Large intestine (tissue), 3 donors: ENCODE measurements around the gene SCYL1. TPM values are rescaled to one million over a fixed set of nuclear protein-coding genes. Genes with fewer than 3 reads are reported as not detected.

Experiments
- DNase-seq, 2 donors: peaks; one replicate each; pipeline versions ENCODE4 v3.0.0 to v3.0.0-alpha.2; 2013
- H3K27ac ChIP-seq: one replicate; pipeline ENCODE4 v1.5.1; 2013; ENCODE audit warnings: low read length
- H3K27me3 ChIP-seq: 2 replicates; pipeline ENCODE4 v1.6.1; 2013; ENCODE audit warnings: low read length; ENCODE audit not compliant: control insufficient read depth, insufficient read depth
- H3K36me3 ChIP-seq: 2 replicates; pipeline ENCODE4 v1.6.1; 2013; ENCODE audit warnings: low read length; ENCODE audit not compliant: control insufficient read depth, insufficient read depth
- H3K4me1 ChIP-seq: one replicate; pipeline ENCODE4 v1.6.1; 2013; ENCODE audit warnings: low read length; ENCODE audit not compliant: control insufficient read depth, insufficient read depth
- H3K4me3 ChIP-seq: one replicate; pipeline ENCODE4 v1.5.1; 2013; ENCODE audit warnings: low read length
- H3K9me3 ChIP-seq: one replicate; pipeline ENCODE4 v1.6.1; 2013; ENCODE audit warnings: mild to moderate bottlenecking, low read depth, low read length, moderate library complexity; ENCODE audit not compliant: control insufficient read depth
- WGBS: methylation state at CpG from one replicate; pipeline ENCODE4 v1.1.5; 2013; ENCODE audit warnings: low lambda C conversion rate; ENCODE audit not compliant: insufficient coverage; 5-methylcytosine and 5-hydroxymethylcytosine counted together
- polyA plus RNA-seq: library from polyadenylated mRNA; unstranded; fragments of 120-200 nt; gene quantifications from one replicate; pipeline ENCODE4 v1.2.1, GENCODE V29; 2013

Gene SCYL1
- polyA plus RNA-seq, 1 donor: 50.7 TPM

DNA sequence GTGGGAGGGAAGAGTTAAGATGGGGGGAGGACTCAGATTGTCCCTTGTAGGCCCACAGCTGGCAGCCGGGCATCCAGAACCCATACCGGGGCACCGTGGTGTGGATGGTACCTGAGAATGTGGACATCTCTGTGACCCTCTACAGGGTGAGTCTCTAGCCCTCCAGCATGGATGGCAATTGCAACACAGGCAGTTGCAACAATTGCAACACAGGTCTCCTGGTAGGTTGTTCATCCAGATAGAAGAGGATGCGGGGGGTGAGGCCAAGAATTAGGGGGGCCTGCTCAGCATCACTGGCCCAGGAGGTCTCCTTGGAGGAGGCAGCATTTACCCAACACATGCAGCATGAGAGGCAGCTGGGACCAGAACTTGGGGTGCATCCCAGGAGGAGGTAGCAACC, 54.4 kb downstream of the SCYL1 start:
- H3K4me1 ChIP-seq: peaks cover 46% of the 10 kb centered on the region
- H3K9me3 ChIP-seq: no peaks in the 10 kb centered on the region
- no peak overlapping the region for H3K4me3 ChIP-seq
- no CpG with 5 or more reads among the region's 4 CpGs for WGBS
- H3K27ac ChIP-seq: no peak overlapping the region
- no peak for DNase-seq
- H3K36me3 ChIP-seq: peaks cover 29% of the 10 kb centered on the region
- H3K27me3 ChIP-seq: peaks cover 5% of the 10 kb centered on the region

DNA sequence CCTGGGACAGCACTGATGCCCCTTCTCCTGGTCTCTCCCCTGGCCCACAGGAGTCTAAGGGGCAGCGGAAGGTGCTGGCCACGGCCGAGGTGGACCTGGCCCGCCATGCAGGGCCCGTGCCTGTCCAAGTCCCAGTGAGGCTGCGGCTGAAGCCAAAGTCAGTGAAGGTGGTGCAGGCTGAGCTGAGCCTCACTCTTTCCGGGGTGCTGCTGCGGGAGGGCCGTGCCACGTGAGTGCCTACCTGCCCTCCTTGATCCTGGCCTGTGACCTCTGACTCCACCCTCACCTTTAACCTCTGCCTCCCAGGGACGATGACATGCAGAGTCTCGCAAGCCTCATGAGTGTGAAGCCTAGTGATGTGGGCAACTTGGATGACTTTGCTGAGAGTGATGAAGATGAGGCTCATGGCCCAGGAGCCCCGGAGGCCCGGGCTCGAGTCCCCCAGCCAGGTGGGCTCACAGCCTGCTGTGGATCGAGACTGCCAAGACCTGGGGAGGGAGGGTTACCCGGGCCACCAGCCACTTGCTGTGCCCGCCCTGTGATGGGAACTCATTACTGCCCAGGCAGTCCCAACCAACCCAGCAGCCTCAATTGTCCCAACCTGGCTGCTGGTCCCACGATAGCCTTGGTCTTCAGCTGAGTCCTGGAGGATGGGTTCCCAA, 55.3 kb downstream of the SCYL1 start:
- H3K4me3 ChIP-seq: no peak overlapping the region

DNA sequence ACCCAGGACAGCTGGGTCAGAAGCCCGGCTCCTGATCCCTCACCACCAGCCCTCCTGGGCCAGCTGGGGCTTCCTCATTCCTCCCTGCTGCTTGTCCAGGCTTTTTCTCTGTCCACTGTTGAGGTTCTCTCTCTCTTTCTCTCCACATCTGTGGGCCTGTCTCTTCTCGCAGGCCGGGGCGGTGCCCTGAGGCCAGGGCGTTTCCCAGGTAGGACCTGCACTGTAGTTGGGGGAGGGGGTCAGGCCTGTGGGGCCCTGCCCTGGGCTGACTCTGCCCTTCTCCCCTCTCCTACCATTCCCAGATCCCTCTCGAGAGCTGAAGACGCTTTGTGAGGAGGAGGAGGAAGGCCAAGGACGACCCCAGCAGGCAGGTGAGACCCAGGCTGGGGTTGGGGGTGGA, 55.9 kb downstream of the SCYL1 start:
- DNase-seq: no peak
- Histone ChIP-seq H3K4me1 (peaks cover 38% of the 10 kb centered on the region), H3K9me3 (no peaks in the 10 kb centered on the region), H3K4me3 (no peak overlapping the region), H3K36me3 (peaks cover 34% of the 10 kb centered on the region), H3K27me3 (peaks cover 10% of the 10 kb centered on the region), H3K27ac (no peak overlapping the region)
- no CpG with 5 or more reads among the region's 8 CpGs for WGBS

More for the DNA sequence above, 55.3 kb downstream of the SCYL1 start:
- peaks cover 10% of the 10 kb centered on the region for H3K27me3 ChIP-seq
- no CpG with 5 or more reads among the region's 19 CpGs for WGBS
- H3K9me3 ChIP-seq: no peaks in the 10 kb centered on the region
- H3K27ac ChIP-seq: no peak overlapping the region
- H3K36me3 ChIP-seq: peaks cover 29% of the 10 kb centered on the region
- DNase-seq: no peak
- H3K4me1 ChIP-seq: peaks cover 39% of the 10 kb centered on the region

DNA sequence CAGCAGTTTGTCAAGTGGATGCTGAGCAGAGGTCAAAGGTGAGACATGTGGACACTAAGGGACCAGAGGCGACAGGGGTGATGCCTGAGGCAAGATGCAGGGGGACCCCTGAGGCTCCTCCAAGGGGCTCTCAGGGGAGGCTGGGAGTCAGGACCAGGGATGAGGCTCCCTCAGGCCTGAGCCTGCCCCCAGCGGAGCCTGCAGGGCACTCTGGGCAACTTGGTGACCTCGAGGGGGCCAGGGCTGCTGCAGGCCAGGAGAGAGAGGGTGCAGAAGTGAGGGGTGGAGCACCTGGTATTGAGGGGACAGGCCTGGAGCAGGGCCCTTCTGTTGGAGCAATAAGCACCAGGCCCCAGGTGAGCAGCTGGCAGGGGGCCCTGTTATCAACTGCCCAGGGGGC, 57.0 kb downstream of the SCYL1 start:
- Histone ChIP-seq H3K4me3 (no peak overlapping the region), H3K36me3 (peaks cover 43% of the 10 kb centered on the region), H3K4me1 (peaks cover 30% of the 10 kb centered on the region), H3K27me3 (peaks cover 10% of the 10 kb centered on the region), H3K27ac (no peak overlapping the region), H3K9me3 (no peaks in the 10 kb centered on the region)
- DNase-seq: no peak
- WGBS: no CpG with 5 or more reads among the region's 3 CpGs

DNA sequence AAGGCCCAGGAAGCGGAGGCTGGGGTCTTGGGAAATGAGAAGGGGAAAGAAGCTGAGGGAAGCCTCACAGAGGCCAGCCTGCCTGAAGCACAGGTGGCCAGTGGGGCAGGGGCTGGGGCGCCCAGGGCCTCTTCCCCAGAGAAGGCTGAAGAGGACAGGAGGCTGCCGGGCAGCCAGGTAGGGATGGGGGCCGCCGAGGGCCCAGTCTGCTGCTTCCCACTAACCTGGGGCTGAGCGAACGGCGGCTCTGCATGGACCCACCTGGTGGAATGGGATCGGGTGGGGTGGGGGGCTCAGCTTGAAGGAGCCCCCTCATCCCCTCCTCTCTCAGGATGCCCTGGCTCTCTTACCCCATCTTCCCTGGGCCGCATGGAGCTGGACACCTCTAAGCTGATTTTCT, 58.7 kb downstream of the SCYL1 start:
- Histone ChIP-seq H3K4me3 (no peak overlapping the region), H3K36me3 (peaks cover 47% of the 10 kb centered on the region), H3K27me3 (peaks cover 10% of the 10 kb centered on the region), H3K9me3 (no peaks in the 10 kb centered on the region), H3K4me1 (peaks cover 21% of the 10 kb centered on the region), H3K27ac (no peak overlapping the region)
- no CpG with 5 or more reads among the region's 10 CpGs for WGBS
- no peak for DNase-seq

DNA sequence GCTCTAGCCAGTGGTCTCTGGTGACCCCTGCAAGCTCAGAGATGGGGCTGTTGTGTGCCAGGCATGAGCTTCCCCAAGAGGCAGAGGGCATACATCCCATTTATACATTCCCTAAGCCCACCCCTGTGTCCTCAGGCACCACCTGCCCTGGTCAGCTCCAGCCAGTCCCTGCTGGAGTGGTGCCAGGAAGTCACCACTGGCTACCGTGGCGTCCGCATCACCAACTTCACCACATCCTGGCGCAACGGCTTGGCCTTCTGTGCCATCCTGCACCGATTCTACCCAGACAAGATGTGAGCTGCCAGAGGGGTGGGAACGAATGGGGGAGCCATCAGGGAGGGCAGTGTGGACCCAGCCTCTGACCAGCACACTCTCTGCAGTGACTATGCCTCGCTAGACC, 59.2 kb downstream of the SCYL1 start:
- Histone ChIP-seq H3K36me3 (peaks cover 47% of the 10 kb centered on the region), H3K27ac (no peak overlapping the region), H3K4me3 (no peak overlapping the region), H3K4me1 (peaks cover 19% of the 10 kb centered on the region), H3K27me3 (peaks cover 10% of the 10 kb centered on the region), H3K9me3 (no peaks in the 10 kb centered on the region)
- WGBS: no CpG with 5 or more reads among the region's 8 CpGs
- DNase-seq: no peak

DNA sequence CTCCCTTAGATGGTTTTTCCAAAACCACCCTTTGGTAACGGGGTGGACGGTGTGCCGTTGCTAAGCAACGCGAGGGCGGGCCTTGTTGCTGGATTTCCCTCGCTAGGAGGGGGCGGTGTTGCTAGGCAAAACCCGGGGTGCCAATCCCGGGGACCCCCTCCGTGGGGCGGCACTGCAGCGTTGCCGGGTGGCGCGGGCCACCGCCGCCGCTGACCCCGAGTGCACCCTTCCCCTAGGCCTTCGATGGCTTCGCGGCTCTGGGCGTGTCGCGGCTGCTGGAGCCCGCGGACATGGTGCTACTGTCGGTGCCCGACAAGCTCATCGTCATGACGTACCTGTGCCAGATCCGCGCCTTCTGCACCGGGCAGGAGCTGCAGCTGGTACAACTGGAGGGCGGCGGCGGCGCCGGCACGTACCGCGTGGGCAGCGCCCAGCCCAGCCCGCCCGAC, 59.9 kb downstream of the SCYL1 start:
- Histone ChIP-seq H3K36me3 (peaks cover 43% of the 10 kb centered on the region), H3K4me3 (no peak overlapping the region), H3K27me3 (peaks cover 10% of the 10 kb centered on the region), H3K27ac (no peak overlapping the region), H3K4me1 (peaks cover 15% of the 10 kb centered on the region), H3K9me3 (no peaks in the 10 kb centered on the region)
- no CpG with 5 or more reads among the region's 46 CpGs for WGBS
- DNase-seq: peak in 1 of 2 donors; percentile 58

DNA sequence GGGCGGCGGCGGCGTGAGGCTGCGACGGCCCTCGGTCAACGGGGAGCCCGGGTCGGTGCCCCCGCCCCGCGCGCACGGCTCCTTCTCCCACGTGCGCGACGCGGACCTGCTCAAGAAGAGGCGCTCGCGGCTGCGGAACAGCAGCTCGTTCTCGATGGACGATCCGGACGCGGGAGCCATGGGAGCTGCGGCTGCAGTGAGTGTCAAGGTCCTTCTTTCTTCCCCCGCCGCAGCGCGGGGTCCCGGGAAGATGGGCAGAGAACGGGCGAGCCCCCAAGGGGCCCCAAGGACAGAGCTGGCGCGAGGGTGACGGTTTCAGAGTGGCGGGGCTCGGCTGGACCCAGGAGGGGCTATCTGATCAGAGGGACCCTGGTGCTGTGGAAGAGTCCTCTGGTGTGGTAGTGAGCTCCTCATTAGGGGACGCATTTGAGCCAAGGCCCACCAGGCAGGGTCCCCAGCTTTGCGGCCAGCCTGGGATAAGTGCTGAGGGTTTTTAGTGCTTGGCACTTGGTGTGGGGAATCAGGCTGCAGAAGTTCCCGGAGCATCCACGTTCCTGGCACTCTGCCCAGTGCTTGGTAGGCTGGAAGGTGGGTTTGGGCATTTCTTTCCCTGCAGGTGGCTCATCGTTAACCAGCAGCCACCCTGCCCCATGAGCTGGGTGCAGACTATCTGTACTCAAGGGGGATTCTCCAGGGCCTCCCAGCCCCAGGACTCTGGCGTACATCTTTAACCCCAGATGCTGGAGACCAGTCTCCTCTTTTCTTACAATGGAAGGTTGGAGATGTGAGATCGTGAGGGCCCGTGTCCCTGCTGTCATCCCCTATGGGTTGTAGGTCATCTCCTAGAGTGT, 60.7 kb downstream of the SCYL1 start:
- H3K4me1 ChIP-seq: peaks cover 15% of the 10 kb centered on the region
- H3K27me3 ChIP-seq: peaks cover 10% of the 10 kb centered on the region
- no CpG with 5 or more reads among the region's 51 CpGs for WGBS
- no peak overlapping the region for H3K27ac ChIP-seq
- H3K9me3 ChIP-seq: no peaks in the 10 kb centered on the region
- peaks cover 42% of the 10 kb centered on the region for H3K36me3 ChIP-seq
- H3K4me3 ChIP-seq: no peak overlapping the region
- no peak for DNase-seq

DNA sequence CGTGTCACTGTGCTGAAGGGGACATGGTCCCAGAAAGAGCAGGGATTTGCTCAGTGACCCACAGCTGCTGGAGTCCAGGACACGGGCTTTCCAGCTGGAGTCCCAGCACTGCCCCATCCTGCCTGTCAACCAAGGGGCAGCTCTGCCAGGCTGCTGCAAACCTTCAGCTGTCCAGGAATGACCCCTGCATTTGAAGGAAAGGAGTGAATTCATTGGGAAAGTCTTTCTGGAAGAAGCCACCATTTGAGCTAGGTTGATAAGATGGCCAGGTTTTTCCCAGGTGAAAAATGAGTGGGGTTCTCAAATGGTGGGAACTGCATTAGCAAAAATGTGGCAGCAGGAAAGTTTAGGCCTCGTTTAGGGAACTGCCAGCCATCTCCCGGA, 61.4 kb downstream of the SCYL1 start:
- Histone ChIP-seq H3K27ac (no peak overlapping the region), H3K4me3 (no peak overlapping the region), H3K9me3 (no peaks in the 10 kb centered on the region), H3K36me3 (peaks cover 38% of the 10 kb centered on the region), H3K27me3 (peaks cover 10% of the 10 kb centered on the region), H3K4me1 (peaks cover 15% of the 10 kb centered on the region)
- DNase-seq: no peak
- WGBS: no CpG with 5 or more reads among the region's 4 CpGs

DNA sequence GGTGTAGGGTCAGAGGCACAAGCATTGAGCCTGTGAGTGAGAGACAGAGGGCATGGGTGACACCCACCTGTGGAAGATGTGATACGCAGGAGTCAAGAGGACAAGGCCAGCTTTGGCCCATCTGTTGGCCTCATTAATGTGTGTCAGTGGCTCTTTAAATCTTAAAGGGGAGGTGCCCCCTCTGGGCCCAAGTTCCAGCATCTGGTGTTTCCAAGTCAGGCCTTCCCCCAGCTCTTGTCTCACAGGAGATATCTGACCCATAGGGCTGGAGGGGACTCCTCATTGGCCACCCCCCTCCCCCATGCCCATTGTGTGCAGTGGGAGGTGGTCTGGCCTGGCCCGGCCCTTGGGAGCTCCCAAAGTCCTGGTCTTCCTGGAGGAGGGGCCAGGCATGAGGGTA, 61.8 kb downstream of the SCYL1 start:
- peaks cover 34% of the 10 kb centered on the region for H3K36me3 ChIP-seq
- DNase-seq: no peak
- H3K27me3 ChIP-seq: peaks cover 10% of the 10 kb centered on the region
- H3K9me3 ChIP-seq: peaks cover under 1% of the 10 kb centered on the region
- peaks cover 15% of the 10 kb centered on the region for H3K4me1 ChIP-seq
- no peak overlapping the region for H3K27ac ChIP-seq
- no CpG with 5 or more reads among the region's 2 CpGs for WGBS
- no peak overlapping the region for H3K4me3 ChIP-seq
